Mucosa of descending colon (tissue), 3 donors: ENCODE measurements around the gene STK32C. TPM values are rescaled to one million over a fixed set of nuclear protein-coding genes. Genes with fewer than 3 reads are reported as not detected.

Experiments used
- ATAC-seq: fragments of 200-7000 bp; cut with Tn5 transposase; one replicate; pipeline ENCODE4 v1.9.1; 2020; ENCODE audit warnings: mild to moderate bottlenecking, moderate library complexity
- DNase-seq, 3 donors: peaks; one replicate each; pipeline ENCODE4 v3.0.0-alpha.2; 2020
- H3K36me3 ChIP-seq: fragments of 200-600 bp; one replicate; pipeline ENCODE4 v1.8.0; 2021; ENCODE audit warnings: low read depth, mild to moderate bottlenecking
- H3K4me1 ChIP-seq: fragments of 200-600 bp; one replicate; pipeline ENCODE4 v1.8.0; 2021; ENCODE audit warnings: low read depth, mild to moderate bottlenecking
- H3K4me3 ChIP-seq: fragments of 200-600 bp; one replicate; pipeline ENCODE4 v1.8.0; 2021; ENCODE audit warnings: mild to moderate bottlenecking
- H3K9me3 ChIP-seq: fragments of 200-600 bp; one replicate; pipeline ENCODE4 v1.8.0; 2021; ENCODE audit warnings: mild to moderate bottlenecking
- intact Hi-C, 2 donors: fragments of 100-400 bp; cut with DNase I in 1 of 2; cut with micrococcal nuclease in 1 of 2; formaldehyde crosslinking; loops; one replicate each; pipeline versions ENCODE4 v1.11.0 to v1.11.1; 2022; cut with DNase I, micrococcal nuclease
- total RNA-seq, 3 donors: library from RNA; stranded (reverse); fragmentation: NEBNext Ultra II Directional in 2 of 3; extraction: Animal tissue kit (Norgen Biotek cat#: 25700) in 2 of 3; gene quantifications; one replicate each; pipeline versions ENCODE4 v1.2.1 to v1.2.4, GENCODE V29; 2021 to 2023
- TF ChIP-seq, protein P1 (sequence below): fragments of 200-600 bp; IDR thresholded peaks from one replicate; pipeline ENCODE4 v1.8.0; 2022; ENCODE audit warnings: antibody characterized with exemption, mild to moderate bottlenecking
- donor health status: DM: no; HTN: no; CAD: no; lungs with moderate emphysema.
- donor health status: DM: no; HTN: no; CAD: no.
- donor health status: DM: no; HTN: yes; CAD: no.

STK32C gene
- total RNA-seq, 3 donors from 2014 or later: 4.5 to 11.5 (median 11.1) TPM

DNA sequence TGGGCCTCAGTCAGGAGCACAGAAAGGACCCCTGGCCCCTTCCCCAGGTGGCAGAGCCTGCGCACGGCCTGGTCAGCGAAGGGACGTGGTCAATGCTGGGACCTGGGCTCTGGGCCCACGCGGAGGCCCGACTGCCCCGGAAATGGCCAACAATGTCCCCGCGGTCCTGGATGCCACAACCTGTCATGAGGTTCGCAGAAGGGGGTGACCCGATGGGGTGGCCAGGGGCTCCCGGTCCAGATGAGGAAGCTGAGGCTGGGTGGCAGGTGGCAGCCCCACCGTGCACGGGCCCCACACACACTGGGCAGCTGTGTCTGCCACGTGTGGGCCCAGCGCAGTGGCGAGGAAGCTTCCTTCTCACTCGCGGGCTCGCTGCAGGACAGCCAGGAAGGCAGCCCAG lies 71.6 kb downstream of the STK32C start:
- no peaks in the 10 kb centered on the region for H3K9me3 ChIP-seq
- TF ChIP-seq, protein P1, sequence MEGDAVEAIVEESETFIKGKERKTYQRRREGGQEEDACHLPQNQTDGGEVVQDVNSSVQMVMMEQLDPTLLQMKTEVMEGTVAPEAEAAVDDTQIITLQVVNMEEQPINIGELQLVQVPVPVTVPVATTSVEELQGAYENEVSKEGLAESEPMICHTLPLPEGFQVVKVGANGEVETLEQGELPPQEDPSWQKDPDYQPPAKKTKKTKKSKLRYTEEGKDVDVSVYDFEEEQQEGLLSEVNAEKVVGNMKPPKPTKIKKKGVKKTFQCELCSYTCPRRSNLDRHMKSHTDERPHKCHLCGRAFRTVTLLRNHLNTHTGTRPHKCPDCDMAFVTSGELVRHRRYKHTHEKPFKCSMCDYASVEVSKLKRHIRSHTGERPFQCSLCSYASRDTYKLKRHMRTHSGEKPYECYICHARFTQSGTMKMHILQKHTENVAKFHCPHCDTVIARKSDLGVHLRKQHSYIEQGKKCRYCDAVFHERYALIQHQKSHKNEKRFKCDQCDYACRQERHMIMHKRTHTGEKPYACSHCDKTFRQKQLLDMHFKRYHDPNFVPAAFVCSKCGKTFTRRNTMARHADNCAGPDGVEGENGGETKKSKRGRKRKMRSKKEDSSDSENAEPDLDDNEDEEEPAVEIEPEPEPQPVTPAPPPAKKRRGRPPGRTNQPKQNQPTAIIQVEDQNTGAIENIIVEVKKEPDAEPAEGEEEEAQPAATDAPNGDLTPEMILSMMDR: no peak
- H3K36me3 ChIP-seq: no peaks in the 10 kb centered on the region
- ATAC-seq (no peak), DNase-seq (no peak)
- no peak overlapping the region for H3K4me3 ChIP-seq
- no peaks in the 10 kb centered on the region for H3K4me1 ChIP-seq
- intact Hi-C loops: no loop called here

DNA sequence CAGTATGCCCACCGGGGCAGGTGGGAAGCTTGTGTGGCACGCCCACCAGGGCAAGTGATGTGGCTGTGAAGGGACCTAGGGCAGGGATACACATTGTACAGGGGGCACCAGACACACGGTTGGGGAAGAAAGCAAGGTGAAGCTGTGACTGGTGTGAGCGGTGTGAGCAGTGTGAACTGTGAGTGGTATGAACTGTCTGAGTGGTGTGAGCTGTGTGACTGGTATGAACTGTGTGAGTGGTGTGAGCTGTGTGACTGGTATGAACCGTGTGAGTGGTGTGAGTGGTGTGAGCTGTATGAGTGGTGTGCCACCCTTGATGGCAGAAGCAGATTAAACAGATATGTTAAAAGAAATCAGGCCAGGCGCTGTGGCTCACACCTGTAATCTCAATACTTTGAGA lies 72.9 kb downstream of the STK32C start:
- H3K9me3 ChIP-seq: no peaks in the 10 kb centered on the region
- intact Hi-C loops: no loop called here
- H3K4me3 ChIP-seq: no peak overlapping the region
- no peaks in the 10 kb centered on the region for H3K36me3 ChIP-seq
- ATAC-seq (no peak), DNase-seq (no peak)
- no peaks in the 10 kb centered on the region for H3K4me1 ChIP-seq
- TF ChIP-seq, protein P1: no peak

DNA sequence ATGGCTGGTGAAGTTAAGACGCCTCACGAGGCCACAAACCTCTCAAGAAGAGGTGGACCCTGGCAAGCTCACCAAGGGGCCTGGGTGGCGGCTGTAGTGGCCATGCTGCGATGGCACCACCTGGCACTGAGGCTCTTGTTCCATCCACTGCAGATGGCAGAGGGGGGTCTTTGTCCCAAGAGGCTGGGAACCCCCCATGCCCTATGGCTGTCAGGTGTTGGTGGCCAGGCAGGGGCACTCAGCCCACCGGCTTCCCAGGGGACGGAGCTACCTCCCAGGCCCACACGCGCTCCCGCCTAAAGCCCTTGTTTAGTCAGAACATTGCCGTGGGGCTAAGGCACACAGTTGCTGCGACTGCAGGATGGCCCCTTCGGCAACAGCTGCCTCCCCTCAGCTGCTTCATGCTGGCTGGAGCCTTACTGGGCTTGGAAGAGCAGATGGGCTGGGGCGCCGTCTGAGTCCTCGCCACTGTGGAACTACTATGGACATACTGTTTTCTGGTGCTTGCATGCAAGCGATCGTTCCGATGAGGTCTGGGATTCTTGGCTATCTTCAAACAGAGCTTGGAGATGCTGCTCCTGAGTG lies 74.2 kb downstream of the STK32C start:
- H3K4me3 ChIP-seq: no peak overlapping the region
- intact Hi-C loops: no loop called here
- TF ChIP-seq, protein P1: no peak
- H3K4me1 ChIP-seq: no peaks in the 10 kb centered on the region
- no peak for DNase-seq
- no peaks in the 10 kb centered on the region for H3K9me3 ChIP-seq
- no peak for ATAC-seq
- no peaks in the 10 kb centered on the region for H3K36me3 ChIP-seq

DNA sequence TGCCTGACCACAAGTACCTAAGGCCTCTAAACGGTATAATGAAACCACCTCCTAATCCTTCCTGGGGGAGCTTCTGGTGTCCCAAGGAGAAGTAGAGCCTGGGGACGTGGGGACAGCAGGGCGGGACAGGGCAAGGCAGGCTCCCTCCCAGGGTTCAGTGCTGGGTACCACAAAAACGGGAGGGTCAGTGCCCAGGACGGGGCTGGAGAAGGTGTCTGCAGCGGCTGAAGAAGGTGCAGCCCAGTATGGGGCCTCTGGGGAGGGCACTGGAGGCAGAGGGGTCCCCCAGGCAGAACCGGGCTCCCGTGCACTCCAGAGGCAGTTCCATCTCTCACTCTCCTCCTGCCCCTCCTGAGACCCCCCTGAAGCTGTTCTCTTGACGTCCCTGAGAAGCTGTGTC lies 74.8 kb downstream of the STK32C start:
- H3K4me3 ChIP-seq: no peak overlapping the region
- DNase-seq (no peak), ATAC-seq (no peak)
- no peaks in the 10 kb centered on the region for H3K4me1 ChIP-seq
- TF ChIP-seq, protein P1: no peak
- no peaks in the 10 kb centered on the region for H3K36me3 ChIP-seq
- intact Hi-C loops: no loop called here
- no peaks in the 10 kb centered on the region for H3K9me3 ChIP-seq

DNA sequence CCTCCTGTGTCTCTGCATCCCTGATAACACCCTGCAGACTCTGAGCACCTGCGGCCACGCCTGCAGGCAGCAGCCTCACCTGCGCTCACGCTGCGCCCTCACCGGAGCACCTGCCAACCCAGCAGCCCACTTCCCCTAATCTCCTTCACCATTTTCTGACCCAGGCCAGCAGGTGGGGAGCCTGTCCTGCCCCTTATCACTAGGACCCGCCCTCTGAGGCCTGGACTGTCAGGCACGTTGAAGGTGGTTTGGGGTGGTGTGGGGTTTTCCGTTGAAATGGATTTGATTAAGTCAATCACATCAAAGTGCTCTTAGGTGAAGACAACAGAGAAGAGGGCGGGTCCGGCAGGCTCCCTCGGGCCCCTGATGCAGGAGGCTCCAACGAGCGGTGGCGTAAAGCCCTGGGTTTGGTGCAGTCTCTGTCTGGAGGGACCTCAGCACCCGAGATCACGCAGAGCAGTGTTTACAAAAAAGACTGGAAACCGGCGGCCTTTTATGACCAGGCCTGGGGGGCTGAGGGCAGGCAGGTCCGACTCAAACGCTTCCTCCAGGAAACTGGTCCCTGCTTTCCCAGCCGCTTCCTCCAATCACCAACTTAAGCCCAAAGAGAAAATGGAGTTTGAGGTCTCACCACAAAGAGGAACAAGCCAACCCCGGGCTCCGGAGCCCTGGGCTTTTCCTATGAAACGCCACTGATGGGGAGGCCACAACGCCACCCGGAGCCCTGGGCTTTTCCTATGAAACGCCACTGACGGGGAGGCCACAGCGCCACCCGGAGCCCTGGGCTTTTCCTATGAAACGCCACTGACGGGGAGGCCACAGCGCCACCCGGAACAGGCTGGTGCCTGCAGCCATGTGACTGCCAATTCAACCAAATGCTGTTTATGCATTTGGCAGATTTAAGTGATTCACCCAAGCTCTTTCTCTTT lies 75.5 kb downstream of the STK32C start:
- no peaks in the 10 kb centered on the region for H3K9me3 ChIP-seq
- no peak overlapping the region for H3K4me3 ChIP-seq
- DNase-seq (peak in 1 of 3 donors; percentile 35), ATAC-seq (peak; percentile 40)
- H3K4me1 ChIP-seq: no peaks in the 10 kb centered on the region
- TF ChIP-seq, protein P1: no peak
- H3K36me3 ChIP-seq: no peaks in the 10 kb centered on the region
- intact Hi-C loops: no loop called here
